Liver (tissue), 9 donors: ENCODE data around the gene EHF. TPM values are rescaled to one million over a fixed set of nuclear protein-coding genes. Genes with fewer than 3 reads are reported as not detected.

ENCODE experiments used
- DNase-seq: peaks from one replicate; pipeline ENCODE4 v3.0.0-alpha.2; 2017; ENCODE audit warnings: low spot score
- H3K27ac ChIP-seq, 2 donors: one replicate each; pipeline ENCODE4 v1.7.0; 2013; ENCODE audit warnings: inconsistent platforms in 2 of 2, low read length in 2 of 2, control low read depth in 1 of 2, low read depth in 1 of 2, mild to moderate bottlenecking in 1 of 2
- H3K27me3 ChIP-seq, 4 donors: one replicate each; pipeline versions ENCODE4 v1.6.1 to v1.7.0; 2013; ENCODE audit warnings: low read length in 3 of 4, inconsistent platforms in 1 of 4, mild to moderate bottlenecking in 1 of 4, moderate library complexity in 1 of 4; ENCODE audit not compliant: control insufficient read depth in 4 of 4, insufficient read depth in 4 of 4
- H3K36me3 ChIP-seq, 4 donors: one replicate each; pipeline versions ENCODE4 v1.6.1 to v1.7.0; 2013; ENCODE audit warnings: low read length in 3 of 4, mild to moderate bottlenecking in 3 of 4, low read depth in 1 of 4, moderate library complexity in 1 of 4; ENCODE audit not compliant: control insufficient read depth in 4 of 4, insufficient read depth in 3 of 4
- H3K4me1 ChIP-seq, 4 donors: one replicate each; pipeline versions ENCODE4 v1.6.1 to v1.7.0; 2013; ENCODE audit warnings: low read length in 3 of 4, mild to moderate bottlenecking in 3 of 4, moderate library complexity in 1 of 4; ENCODE audit not compliant: control insufficient read depth in 4 of 4, insufficient read depth in 4 of 4
- H3K4me3 ChIP-seq, 3 donors: one replicate each; pipeline versions ENCODE4 v1.6.1 to v1.7.0; 2013; ENCODE audit warnings: low read length in 3 of 3, control low read depth in 1 of 3, low read depth in 1 of 3, mild to moderate bottlenecking in 1 of 3
- H3K9ac ChIP-seq, 2 donors: one replicate each; pipeline ENCODE4 v1.7.0; 2013; ENCODE audit warnings: low read length in 2 of 2, mild to moderate bottlenecking in 2 of 2, moderate library complexity in 2 of 2, control low read depth in 1 of 2, low read depth in 1 of 2
- H3K9me3 ChIP-seq, 4 donors: one replicate each; pipeline versions ENCODE4 v1.6.1 to v1.7.0; 2013; ENCODE audit warnings: low read length in 3 of 4; ENCODE audit not compliant: control insufficient read depth in 4 of 4
- EGR1 ChIP-seq, 2 donors: IDR thresholded peaks; 2 replicates each; pipeline ENCODE4 v1.6.1; 2016 to 2018; ENCODE audit warnings: antibody characterized with exemption in 2 of 2, low read depth in 2 of 2
- FOXA2 ChIP-seq: IDR thresholded peaks from 2 replicates; pipeline ENCODE4 v1.6.1; 2016; ENCODE audit warnings: antibody characterized with exemption
- GABPA ChIP-seq, 2 donors: IDR thresholded peaks in 1 of 2; conservative IDR thresholded peaks in 1 of 2; 2 replicates each; pipeline ENCODE4 v1.6.1; 2016; ENCODE audit warnings: antibody characterized with exemption in 2 of 2, mild to moderate bottlenecking in 1 of 2, moderate library complexity in 1 of 2
- HNF4A ChIP-seq, 2 donors: conservative IDR thresholded peaks; 2 replicates each; pipeline ENCODE4 v1.6.1; 2016; ENCODE audit warnings: antibody characterized with exemption in 2 of 2, mild to moderate bottlenecking in 2 of 2
- JUND ChIP-seq, 2 donors: IDR thresholded peaks; 2 replicates each; pipeline ENCODE4 v1.6.1; 2016; ENCODE audit warnings: antibody characterized with exemption in 2 of 2
- NR2F2 ChIP-seq: IDR thresholded peaks from 2 replicates; pipeline ENCODE4 v1.6.1; 2016; ENCODE audit warnings: antibody characterized with exemption
- RAD21 ChIP-seq, 2 donors: IDR thresholded peaks; 2 replicates each; pipeline ENCODE4 v1.6.1; 2016; ENCODE audit warnings: antibody characterized with exemption in 2 of 2, mild to moderate bottlenecking in 2 of 2
- RXRA ChIP-seq, 2 donors: IDR thresholded peaks; 2 replicates each; pipeline ENCODE4 v1.6.1; 2017 to 2018; ENCODE audit warnings: antibody characterized with exemption in 2 of 2, mild to moderate bottlenecking in 1 of 2
- SP1 ChIP-seq: IDR thresholded peaks from 2 replicates; pipeline ENCODE4 v1.6.1; 2018; ENCODE audit warnings: antibody characterized with exemption, mild to moderate bottlenecking
- TAF1 ChIP-seq: conservative IDR thresholded peaks from 2 replicates; pipeline ENCODE4 v1.6.1; 2016; ENCODE audit warnings: antibody characterized with exemption, mild to moderate bottlenecking
- WGBS: extraction: QIAGEN DNeasy Blood & Tissue Kit; methylation state at CpG from one replicate; pipeline ENCODE4 v1.1.7; 2013; 5-methylcytosine and 5-hydroxymethylcytosine counted together
- polyA plus RNA-seq, 2 donors: library from polyadenylated mRNA; stranded (reverse) in 1 of 2; unstranded in 1 of 2; fragments of 200-250 nt in 1 of 2; fragments of >200 nt in 1 of 2; fragmentation: Nextera tagmentation in 1 of 2; extraction: Ambion mirVana in 1 of 2; gene quantifications; one replicate each; pipeline versions ENCODE4 v1.2.1 to v1.2.3, GENCODE V29; 2013 to 2015
- total RNA-seq, 2 donors: library from RNA; depleted of rRNA; stranded (reverse); fragments of >200 nt; gene quantifications; one replicate each; pipeline ENCODE4 v1.2.3, GENCODE V29; 2014
- TF ChIP-seq, protein P1 (sequence below): IDR thresholded peaks from 2 replicates; pipeline ENCODE4 v1.6.1; 2016; ENCODE audit warnings: antibody characterized with exemption
- TF ChIP-seq, protein P2 (sequence below): fragments of 150-350 bp; IDR thresholded peaks from 2 replicates; pipeline ENCODE4 v1.5.1; 2017; ENCODE audit warnings: improper control_type of control experiment, low read depth, low read length; ENCODE audit not compliant: missing input control
- TF ChIP-seq, protein P3 (sequence below): IDR thresholded peaks from 2 replicates; pipeline ENCODE4 v1.6.1; 2016; ENCODE audit warnings: antibody characterized with exemption
- TF ChIP-seq, protein P4 (sequence below): IDR thresholded peaks from 2 replicates; pipeline ENCODE4 v1.6.1; 2016; ENCODE audit warnings: antibody characterized with exemption
- TF ChIP-seq, protein P5 (sequence below): IDR thresholded peaks from 2 replicates; pipeline ENCODE4 v1.6.1; 2016; ENCODE audit warnings: antibody characterized with exemption, mild to moderate bottlenecking
- donor health status: healthy.
- donor health status: healthy.
- donor health status: healthy.
- donor health status: healthy.
- donor health status: healthy.

EHF gene
- total and polyA plus RNA-seq, 4 donors: 0.85 to 5.9 (median 2.6) TPM

DNA sequence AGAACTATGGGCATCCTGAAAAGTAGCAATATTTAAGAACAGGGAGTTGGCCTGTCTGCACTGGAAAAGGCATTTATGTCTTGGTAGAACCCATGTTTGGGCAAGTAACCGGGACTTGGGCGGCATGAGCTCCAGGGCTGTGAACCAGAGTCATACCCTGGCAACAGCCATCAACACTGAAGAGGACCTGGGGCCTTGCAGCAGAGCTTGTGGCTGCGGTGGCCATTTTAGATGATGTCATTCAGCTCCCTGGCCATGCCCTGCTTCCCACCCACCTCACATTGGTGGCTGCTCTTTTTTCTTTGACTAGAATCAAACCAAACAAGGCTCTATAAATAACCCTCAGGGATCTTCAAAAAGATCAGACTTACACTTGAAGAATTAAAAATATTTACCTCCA lies 26.6 kb downstream of the EHF start:
- Histone ChIP-seq H3K9ac (no peak overlapping the region), H3K4me3 (no peak overlapping the region), H3K9me3 (no peaks in the 10 kb centered on the region), H3K27ac (no peak overlapping the region), H3K36me3 (no peaks in the 10 kb centered on the region), H3K27me3 (no peaks in the 10 kb centered on the region), H3K4me1 (no peaks in the 10 kb centered on the region)
- WGBS: 94% methylated on average over 3 of the region's 3 CpGs
- no peak for DNase-seq
- TF ChIP-seq NR2F2 (no peak), HNF4A (conservative IDR thresholded peaks at IDR 0.05) (no peak), TAF1 (no peak), FOXA2 (no peak), RXRA (IDR thresholded peaks at IDR 0.05) (no peak), RAD21 (IDR thresholded peaks at IDR 0.05) (no peak)
- TF ChIP-seq, protein P1, sequence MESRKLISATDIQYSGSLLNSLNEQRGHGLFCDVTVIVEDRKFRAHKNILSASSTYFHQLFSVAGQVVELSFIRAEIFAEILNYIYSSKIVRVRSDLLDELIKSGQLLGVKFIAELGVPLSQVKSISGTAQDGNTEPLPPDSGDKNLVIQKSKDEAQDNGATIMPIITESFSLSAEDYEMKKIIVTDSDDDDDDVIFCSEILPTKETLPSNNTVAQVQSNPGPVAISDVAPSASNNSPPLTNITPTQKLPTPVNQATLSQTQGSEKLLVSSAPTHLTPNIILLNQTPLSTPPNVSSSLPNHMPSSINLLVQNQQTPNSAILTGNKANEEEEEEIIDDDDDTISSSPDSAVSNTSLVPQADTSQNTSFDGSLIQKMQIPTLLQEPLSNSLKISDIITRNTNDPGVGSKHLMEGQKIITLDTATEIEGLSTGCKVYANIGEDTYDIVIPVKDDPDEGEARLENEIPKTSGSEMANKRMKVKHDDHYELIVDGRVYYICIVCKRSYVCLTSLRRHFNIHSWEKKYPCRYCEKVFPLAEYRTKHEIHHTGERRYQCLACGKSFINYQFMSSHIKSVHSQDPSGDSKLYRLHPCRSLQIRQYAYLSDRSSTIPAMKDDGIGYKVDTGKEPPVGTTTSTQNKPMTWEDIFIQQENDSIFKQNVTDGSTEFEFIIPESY: no peak
- TF ChIP-seq, protein P2, sequence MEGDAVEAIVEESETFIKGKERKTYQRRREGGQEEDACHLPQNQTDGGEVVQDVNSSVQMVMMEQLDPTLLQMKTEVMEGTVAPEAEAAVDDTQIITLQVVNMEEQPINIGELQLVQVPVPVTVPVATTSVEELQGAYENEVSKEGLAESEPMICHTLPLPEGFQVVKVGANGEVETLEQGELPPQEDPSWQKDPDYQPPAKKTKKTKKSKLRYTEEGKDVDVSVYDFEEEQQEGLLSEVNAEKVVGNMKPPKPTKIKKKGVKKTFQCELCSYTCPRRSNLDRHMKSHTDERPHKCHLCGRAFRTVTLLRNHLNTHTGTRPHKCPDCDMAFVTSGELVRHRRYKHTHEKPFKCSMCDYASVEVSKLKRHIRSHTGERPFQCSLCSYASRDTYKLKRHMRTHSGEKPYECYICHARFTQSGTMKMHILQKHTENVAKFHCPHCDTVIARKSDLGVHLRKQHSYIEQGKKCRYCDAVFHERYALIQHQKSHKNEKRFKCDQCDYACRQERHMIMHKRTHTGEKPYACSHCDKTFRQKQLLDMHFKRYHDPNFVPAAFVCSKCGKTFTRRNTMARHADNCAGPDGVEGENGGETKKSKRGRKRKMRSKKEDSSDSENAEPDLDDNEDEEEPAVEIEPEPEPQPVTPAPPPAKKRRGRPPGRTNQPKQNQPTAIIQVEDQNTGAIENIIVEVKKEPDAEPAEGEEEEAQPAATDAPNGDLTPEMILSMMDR: no peak
- TF ChIP-seq, protein P3, sequence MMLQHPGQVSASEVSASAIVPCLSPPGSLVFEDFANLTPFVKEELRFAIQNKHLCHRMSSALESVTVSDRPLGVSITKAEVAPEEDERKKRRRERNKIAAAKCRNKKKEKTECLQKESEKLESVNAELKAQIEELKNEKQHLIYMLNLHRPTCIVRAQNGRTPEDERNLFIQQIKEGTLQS: no peak
- TF ChIP-seq, protein P4, sequence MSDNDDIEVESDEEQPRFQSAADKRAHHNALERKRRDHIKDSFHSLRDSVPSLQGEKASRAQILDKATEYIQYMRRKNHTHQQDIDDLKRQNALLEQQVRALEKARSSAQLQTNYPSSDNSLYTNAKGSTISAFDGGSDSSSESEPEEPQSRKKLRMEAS: no peak

DNA sequence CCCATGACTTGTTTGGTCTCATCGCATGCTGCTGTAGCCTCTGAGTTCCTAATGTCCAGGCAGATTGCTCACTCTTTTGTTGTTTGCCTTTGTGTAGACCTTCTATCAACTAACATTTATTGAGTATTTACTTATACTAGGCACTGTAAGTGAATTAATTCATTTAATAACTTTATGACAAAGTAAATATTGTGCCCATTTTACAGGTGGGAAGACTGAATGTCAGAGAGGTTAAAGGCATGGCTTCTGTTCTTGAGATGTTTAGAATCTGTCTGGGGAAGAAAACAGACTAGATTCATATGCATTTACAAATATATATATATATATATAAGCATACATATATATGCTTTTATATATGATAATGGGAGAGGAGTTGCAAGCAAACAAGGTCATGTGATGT lies 27.1 kb downstream of the EHF start:
- Histone ChIP-seq H3K9me3 (no peaks in the 10 kb centered on the region), H3K9ac (no peak overlapping the region), H3K4me1 (peaks cover 0 to under 1% (median 0%) of the 10 kb centered on the region in 4 donors), H3K36me3 (no peaks in the 10 kb centered on the region), H3K27ac (no peak overlapping the region), H3K4me3 (no peak overlapping the region), H3K27me3 (no peaks in the 10 kb centered on the region)
- no peak for DNase-seq
- TF ChIP-seq SP1 (no peak), HNF4A (conservative IDR thresholded peaks at IDR 0.05) (no peak), GABPA (IDR thresholded peaks at IDR 0.05 in 1 of 2, conservative IDR thresholded peaks at IDR 0.05 in 1 of 2) (no peak), JUND (IDR thresholded peaks at IDR 0.05) (no peak), EGR1 (IDR thresholded peaks at IDR 0.05; ENCODE audit: low read depth in 2 of 2) (no peak), NR2F2 (no peak), TAF1 (no peak), RAD21 (IDR thresholded peaks at IDR 0.05) (no peak), RXRA (IDR thresholded peaks at IDR 0.05) (no peak)
- TF ChIP-seq, protein P3: no peak
- TF ChIP-seq, protein P1: no peak
- TF ChIP-seq, protein P4: no peak
- TF ChIP-seq, protein P5, sequence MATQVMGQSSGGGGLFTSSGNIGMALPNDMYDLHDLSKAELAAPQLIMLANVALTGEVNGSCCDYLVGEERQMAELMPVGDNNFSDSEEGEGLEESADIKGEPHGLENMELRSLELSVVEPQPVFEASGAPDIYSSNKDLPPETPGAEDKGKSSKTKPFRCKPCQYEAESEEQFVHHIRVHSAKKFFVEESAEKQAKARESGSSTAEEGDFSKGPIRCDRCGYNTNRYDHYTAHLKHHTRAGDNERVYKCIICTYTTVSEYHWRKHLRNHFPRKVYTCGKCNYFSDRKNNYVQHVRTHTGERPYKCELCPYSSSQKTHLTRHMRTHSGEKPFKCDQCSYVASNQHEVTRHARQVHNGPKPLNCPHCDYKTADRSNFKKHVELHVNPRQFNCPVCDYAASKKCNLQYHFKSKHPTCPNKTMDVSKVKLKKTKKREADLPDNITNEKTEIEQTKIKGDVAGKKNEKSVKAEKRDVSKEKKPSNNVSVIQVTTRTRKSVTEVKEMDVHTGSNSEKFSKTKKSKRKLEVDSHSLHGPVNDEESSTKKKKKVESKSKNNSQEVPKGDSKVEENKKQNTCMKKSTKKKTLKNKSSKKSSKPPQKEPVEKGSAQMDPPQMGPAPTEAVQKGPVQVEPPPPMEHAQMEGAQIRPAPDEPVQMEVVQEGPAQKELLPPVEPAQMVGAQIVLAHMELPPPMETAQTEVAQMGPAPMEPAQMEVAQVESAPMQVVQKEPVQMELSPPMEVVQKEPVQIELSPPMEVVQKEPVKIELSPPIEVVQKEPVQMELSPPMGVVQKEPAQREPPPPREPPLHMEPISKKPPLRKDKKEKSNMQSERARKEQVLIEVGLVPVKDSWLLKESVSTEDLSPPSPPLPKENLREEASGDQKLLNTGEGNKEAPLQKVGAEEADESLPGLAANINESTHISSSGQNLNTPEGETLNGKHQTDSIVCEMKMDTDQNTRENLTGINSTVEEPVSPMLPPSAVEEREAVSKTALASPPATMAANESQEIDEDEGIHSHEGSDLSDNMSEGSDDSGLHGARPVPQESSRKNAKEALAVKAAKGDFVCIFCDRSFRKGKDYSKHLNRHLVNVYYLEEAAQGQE: no peak
- WGBS: 97% methylated on average over 1 of the region's 1 CpG
